AG04450 (cell line): ENCODE data around the gene ZKSCAN4. TPM values are rescaled to one million over a fixed set of nuclear protein-coding genes. Genes with fewer than 3 reads are reported as not detected.

ENCODE experiments used
- CTCF ChIA-PET: fragments of 300-600, 350-600 bp; formaldehyde crosslinking; extraction: SDS; loops from one replicate; lab custom pipeline; 2022; ENCODE audit warnings: antibody characterized with exemption, inconsistent platforms; lab: Charles Lee
- POLR2A ChIA-PET: fragments of 350-600 bp; formaldehyde crosslinking; extraction: SDS; loops from one replicate; lab custom pipeline; 2021; ENCODE audit warnings: antibody characterized with exemption, inconsistent platforms; lab: Yijun Ruan, JAX
- DNase-seq: peaks from one replicate; pipeline ENCODE4 v3.0.0-alpha.2; 2011; ENCODE audit warnings: low read depth, low spot score
- H3K27ac ChIP-seq: one replicate; pipeline ENCODE4 v1.5.1; 2012; ENCODE audit warnings: low read depth, low read length, control low read depth
- H3K27me3 ChIP-seq: one replicate; pipeline ENCODE4 v1.6.0; 2012; ENCODE audit warnings: low read length; ENCODE audit not compliant: control insufficient read depth, insufficient read depth
- H3K4me3 ChIP-seq: 2 replicates; pipeline ENCODE4 v1.5.1; 2011; ENCODE audit warnings: mild to moderate bottlenecking, low read depth, low read length, control low read depth
- H3K9me3 ChIP-seq: 2 replicates; pipeline ENCODE4 v1.5.1; 2012; ENCODE audit warnings: low read length; ENCODE audit not compliant: control insufficient read depth, insufficient read depth
- CTCF ChIP-seq: IDR thresholded peaks from 2 replicates; pipeline ENCODE4 v1.5.1; 2011; ENCODE audit warnings: low read depth, low read length, control low read depth, inconsistent platforms
- polyA plus RNA-seq: library from polyadenylated mRNA; depleted of rRNA; stranded (reverse); fragments of >200 nt; gene quantifications from 2 replicates; pipeline ENCODE4 v1.2.3, GENCODE V29; 2011

Gene ZKSCAN4
- polyA plus RNA-seq, 1 experiment, result 4.7 TPM

GRCh38 chr6:28220257-28221133 lies 31.6 kb downstream of the ZKSCAN4 start:
- TF ChIP-seq CTCF, result no peak
- Histone ChIP-seq H3K27ac (no peak overlapping the region), H3K27me3 (no peaks in the 10 kb centered on the region), H3K4me3 (no peak overlapping the region), H3K9me3 (no peaks in the 10 kb centered on the region; the same call in 1 of the 2 replicates)
- POLR2A ChIA-PET, result no interaction called here
- DNase-seq, result no peak
- CTCF ChIA-PET, result no interaction called here

DNA sequence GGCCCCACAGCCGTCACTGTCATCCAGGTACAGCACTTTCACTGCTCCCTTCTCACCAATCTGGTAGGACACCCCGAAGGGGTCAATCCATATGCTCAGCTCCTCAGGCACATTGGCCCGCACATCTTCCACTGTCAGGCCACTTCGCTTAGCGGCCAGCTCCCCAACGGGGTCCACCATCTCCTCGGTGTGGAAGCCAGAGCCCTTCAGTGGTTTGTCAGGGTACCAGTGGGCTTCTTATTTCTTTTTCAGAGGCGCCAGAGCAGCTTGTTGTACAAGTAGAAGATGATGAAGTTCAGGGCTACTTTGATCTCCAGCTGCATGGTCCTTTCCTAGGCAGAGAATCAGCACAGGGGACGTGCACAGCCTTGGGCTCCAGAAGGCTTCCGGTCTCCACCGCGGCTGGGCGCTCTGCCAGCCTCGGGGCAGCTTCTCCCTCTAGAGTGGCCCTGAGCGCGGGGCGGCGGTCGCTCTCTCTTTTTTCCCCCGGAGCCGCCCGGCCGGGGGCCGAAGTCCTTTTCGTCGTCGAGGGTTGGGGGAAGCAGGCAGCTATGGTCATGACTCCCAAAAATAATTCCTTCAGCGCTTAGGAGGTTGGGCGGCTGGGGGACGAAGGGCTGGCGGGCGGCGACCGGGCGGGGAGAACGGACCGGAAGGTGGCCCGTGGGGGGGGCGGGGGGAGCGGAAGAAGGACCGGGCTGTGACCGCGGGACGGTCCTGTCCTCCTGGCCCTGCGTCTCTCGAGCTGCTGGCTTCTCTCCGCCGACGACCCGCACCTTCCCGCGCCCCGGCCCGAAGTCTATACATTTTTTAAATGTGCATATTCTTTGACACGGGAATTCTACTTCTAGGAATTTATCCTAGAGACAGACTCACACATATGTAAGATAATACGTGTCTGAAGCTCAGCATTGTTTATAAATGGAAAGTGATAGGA lies 33.5 kb downstream of the ZKSCAN4 start:
- H3K27me3 ChIP-seq, result peaks cover 4% of the 10 kb centered on the region
- no peaks in the 10 kb centered on the region for H3K9me3 ChIP-seq
- no peak overlapping the region for H3K27ac ChIP-seq
- ChIA-PET CTCF (interaction anchor here (0.8 to 1.2 kb wide), 3 partner anchors 76 to 1432 kb away, joined by 3 to 7 read pairs (median 4); no protein-coding TSS in a partner anchor), POLR2A (interaction anchor here (0.7 to 1.3 kb wide), 4 partner anchors 34 to 164 kb away, joined by 3 to 5 read pairs (median 4); partner anchors contain the start of gene ZKSCAN8)
- DNase-seq, result no peak
- H3K4me3 ChIP-seq, result peak overlapping the region; percentile 63
- TF ChIP-seq CTCF, result no peak

DNA sequence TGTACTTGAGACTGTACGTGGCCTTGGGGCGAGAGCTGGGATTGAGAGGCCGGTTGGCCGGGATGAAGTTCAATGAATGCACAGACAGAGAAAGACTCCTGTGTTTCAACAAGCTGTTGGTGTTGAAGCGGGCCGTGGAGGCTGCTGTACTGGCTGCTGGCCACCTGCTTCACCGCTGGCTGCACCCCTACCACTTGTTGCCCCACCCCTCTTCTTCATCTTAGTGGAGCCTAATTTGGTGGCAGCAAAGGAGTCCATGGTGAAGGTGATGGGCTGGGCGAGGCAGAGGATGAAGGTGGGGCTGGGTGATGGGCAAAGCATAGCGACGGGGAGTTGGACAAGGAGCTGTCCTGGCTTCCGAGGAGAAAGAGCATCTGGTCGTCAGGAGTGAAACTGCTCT lies 34.2 kb downstream of the ZKSCAN4 start:
- DNase-seq, result no peak
- H3K9me3 ChIP-seq, result no peaks in the 10 kb centered on the region
- H3K4me3 ChIP-seq, result no peak overlapping the region
- TF ChIP-seq CTCF, result no peak
- peaks cover 4% of the 10 kb centered on the region for H3K27me3 ChIP-seq
- CTCF ChIA-PET, result interaction anchor here (0.8 kb wide), 2 partner anchors 75 to 1433 kb away, joined by 3 to 4 read pairs; no protein-coding TSS in a partner anchor
- H3K27ac ChIP-seq, result no peak overlapping the region
- POLR2A ChIA-PET, result interaction anchor here (0.7 to 1.3 kb wide), 4 partner anchors 35 to 165 kb away, joined by 3 to 5 read pairs (median 4); partner anchors contain the start of gene ZKSCAN8

GRCh38 chr6:28215425-28215824 lies 36.6 kb downstream of the ZKSCAN4 start:
- H3K27me3 ChIP-seq, result peaks cover 7% of the 10 kb centered on the region
- ChIA-PET CTCF (no interaction called here), POLR2A (no interaction called here)
- TF ChIP-seq CTCF, result no peak
- DNase-seq, result no peak
- H3K27ac ChIP-seq, result no peak overlapping the region
- no peaks in the 10 kb centered on the region for H3K9me3 ChIP-seq
- H3K4me3 ChIP-seq, result no peak overlapping the region
